A549 (cell line): ENCODE data around the gene HMGCL. TPM values are rescaled to one million over a fixed set of nuclear protein-coding genes. Genes with fewer than 3 reads are reported as not detected.

Source experiments
- BCL3 ChIP-seq: fragments of >200 bp; sonication (Bioruptor Twin); formaldehyde crosslinking; IDR thresholded peaks from 3 replicates; pipeline ENCODE4 v1.6.1; 2016
- CBX8 ChIP-seq: fragments of 200-600 bp; sonication (generic); IDR thresholded peaks from 2 replicates; pipeline ENCODE4 v1.6.1; 2016
- CEBPB ChIP-seq, 2 experiments: fragments of >200 bp in 1 of 2; sonication (Bioruptor Twin) in 1 of 2; formaldehyde crosslinking in 1 of 2; IDR thresholded peaks; 2 replicates each; pipeline ENCODE4 v1.6.1; 2012 to 2016
- CHD2 ChIP-seq: fragments of 150-350 bp; IDR thresholded peaks from 2 replicates; pipeline ENCODE4 v1.6.1; 2014; ENCODE audit warnings: low read length; ENCODE audit not compliant: partially characterized antibody
- EHMT2 ChIP-seq: fragments of 200-600 bp; sonication (generic); IDR thresholded peaks from 2 replicates; pipeline ENCODE4 v1.6.1; 2016; ENCODE audit warnings: antibody characterized with exemption, low read depth, mild to moderate bottlenecking, moderate library complexity
- EP300 ChIP-seq, 2 experiments: fragments of >200 bp; sonication (Bioruptor Twin); formaldehyde crosslinking; IDR thresholded peaks; 2 replicates in 1 of 2; 3 replicates in 1 of 2; pipeline ENCODE4 v1.6.1; 2016 to 2017
- FOSB ChIP-seq: fragments of 250-450 bp; sonication (Bioruptor Pico); IDR thresholded peaks from 2 replicates; pipeline ENCODE4 v1.5.0; 2020; ENCODE audit warnings: mild to moderate bottlenecking, moderate library complexity
- FOSL2 ChIP-seq, 2 experiments: fragments of 450-650 bp in 1 of 2; fragments of >200 bp in 1 of 2; sonication (Bioruptor Twin) in 1 of 2; formaldehyde crosslinking; IDR thresholded peaks; 2 replicates each; pipeline versions ENCODE4 v1.5.0 to v1.6.1; 2016 to 2020; ENCODE audit warnings: mild to moderate bottlenecking in 1 of 2, moderate library complexity in 1 of 2
- FOXS1 ChIP-seq: fragments of 250-450 bp; sonication (Bioruptor Pico); IDR thresholded peaks from 2 replicates; pipeline ENCODE4 v1.5.0; 2020; ENCODE audit warnings: mild to moderate bottlenecking, moderate library complexity
- HOXB5 ChIP-seq: fragments of 250-450 bp; sonication (Bioruptor Pico); IDR thresholded peaks from 2 replicates; pipeline ENCODE4 v1.5.0; 2020; ENCODE audit warnings: mild to moderate bottlenecking, moderate library complexity
- JUN ChIP-seq, 2 experiments: fragments of >200 bp; sonication (Bioruptor Twin); formaldehyde crosslinking; IDR thresholded peaks; 2 replicates in 1 of 2; 3 replicates in 1 of 2; pipeline ENCODE4 v1.6.1; 2016 to 2017
- JUNB ChIP-seq: fragments of >200 bp; sonication (Bioruptor Twin); formaldehyde crosslinking; IDR thresholded peaks from 2 replicates; pipeline ENCODE4 v1.6.1; 2016
- KDM5A ChIP-seq: fragments of 200-600 bp; sonication (generic); IDR thresholded peaks from 2 replicates; pipeline ENCODE4 v1.6.1; 2016; ENCODE audit warnings: antibody characterized with exemption, mild to moderate bottlenecking
- MAZ ChIP-seq: fragments of 150-350 bp; IDR thresholded peaks from 2 replicates; pipeline ENCODE4 v1.6.1; 2014; ENCODE audit warnings: antibody characterized with exemption, low read depth, low read length, borderline replicate concordance
- NFE2L2 ChIP-seq: fragments of 150-350 bp; conservative IDR thresholded peaks from 2 replicates; pipeline ENCODE4 v1.6.1; 2014; ENCODE audit warnings: low read length
- NPAS2 ChIP-seq: fragments of 250-450 bp; sonication (Bioruptor Pico); IDR thresholded peaks from 2 replicates; pipeline ENCODE4 v1.8.0; 2022; ENCODE audit warnings: mild to moderate bottlenecking, moderate library complexity, borderline replicate concordance
- NR3C1 ChIP-seq: fragments of >200 bp; sonication (Bioruptor Twin); formaldehyde crosslinking; IDR thresholded peaks from 3 replicates; pipeline ENCODE4 v1.6.1; 2017
- PBX3 ChIP-seq: IDR thresholded peaks from 2 replicates; pipeline ENCODE4 v1.6.1; 2012
- PHF8 ChIP-seq: fragments of 200-600 bp; sonication (generic); IDR thresholded peaks from 2 replicates; pipeline ENCODE4 v1.6.1; 2016; ENCODE audit warnings: low read depth, mild to moderate bottlenecking, antibody characterized with exemption, moderate library complexity, borderline replicate concordance
- POLR2AphosphoS2 ChIP-seq: conservative IDR thresholded peaks from 2 replicates; pipeline ENCODE4 v1.6.1; 2012; ENCODE audit warnings: low read length, improper control_type of control experiment, inconsistent platforms
- RAD21 ChIP-seq, 2 experiments: fragments of >200 bp in 1 of 2; sonication (Bioruptor Twin) in 1 of 2; formaldehyde crosslinking in 1 of 2; IDR thresholded peaks in 1 of 2; conservative IDR thresholded peaks in 1 of 2; 2 replicates in 1 of 2; 3 replicates in 1 of 2; pipeline ENCODE4 v1.6.1; 2012 to 2018; ENCODE audit warnings: inconsistent platforms in 1 of 2
- RARB ChIP-seq: fragments of 250-450 bp; sonication (Bioruptor Pico); IDR thresholded peaks from 2 replicates; pipeline ENCODE4 v1.8.0; 2021; ENCODE audit warnings: mild to moderate bottlenecking, moderate library complexity
- RCOR1 ChIP-seq: fragments of 150-350 bp; IDR thresholded peaks from 2 replicates; pipeline ENCODE4 v1.6.1; 2014; ENCODE audit warnings: antibody characterized with exemption, low read length, low read depth
- RFX5 ChIP-seq: fragments of 450-650 bp; IDR thresholded peaks from 2 replicates; pipeline ENCODE4 v1.7.1; 2014; ENCODE audit warnings: antibody characterized with exemption, mild to moderate bottlenecking, moderate library complexity
- RNF2 ChIP-seq: fragments of 200-600 bp; sonication (generic); IDR thresholded peaks from 2 replicates; pipeline ENCODE4 v1.6.1; 2016; ENCODE audit warnings: low read depth, mild to moderate bottlenecking, antibody characterized with exemption, moderate library complexity, borderline replicate concordance
- SMC3 ChIP-seq: fragments of >200 bp; sonication (Bioruptor Twin); formaldehyde crosslinking; IDR thresholded peaks from 3 replicates; pipeline ENCODE4 v1.6.1; 2018; ENCODE audit warnings: inconsistent platforms
- TP53 ChIP-seq: fragments of 250-450 bp; sonication (Bioruptor Pico); IDR thresholded peaks from 2 replicates; pipeline ENCODE4 v1.5.0; 2021; ENCODE audit warnings: mild to moderate bottlenecking, moderate library complexity
- ZFP36 ChIP-seq: fragments of 450-650 bp; IDR thresholded peaks from 2 replicates; pipeline ENCODE4 v1.6.1; 2014; ENCODE audit warnings: borderline replicate concordance; ENCODE audit not compliant: partially characterized antibody
- ZSCAN20 ChIP-seq: fragments of 250-450 bp; sonication (Bioruptor Pico); IDR thresholded peaks from 2 replicates; pipeline ENCODE4 v1.8.0; 2022; ENCODE audit warnings: mild to moderate bottlenecking, moderate library complexity
- polyA plus RNA-seq, 4 experiments: library from polyadenylated mRNA; depleted of rRNA in 3 of 4; stranded (reverse); fragments of >200 nt; fragmentation: RNase III in 1 of 4; extraction: RNeasy Plus Mini Kit Qiagen cat#74134 plus additional on column Dnase treatment in 1 of 4; gene quantifications; 2 replicates in 3 of 4; 3 replicates in 1 of 4; pipeline ENCODE4 v1.2.3, GENCODE V29; 2011 to 2017
- TF ChIP-seq, protein P1 (sequence below): fragments of 200-600 bp; sonication (generic); IDR thresholded peaks from 2 replicates; pipeline ENCODE4 v1.6.1; 2016; ENCODE audit warnings: antibody characterized with exemption, mild to moderate bottlenecking, moderate library complexity
- TF ChIP-seq, protein P2 (sequence below): fragments of 450-650 bp; IDR thresholded peaks from 2 replicates; pipeline ENCODE4 v1.6.1; 2014; ENCODE audit warnings: antibody characterized with exemption
- TF ChIP-seq, protein P3 (sequence below): IDR thresholded peaks from 2 replicates; pipeline ENCODE4 v1.6.1; 2012; ENCODE audit warnings: low read depth, borderline replicate concordance
- TF ChIP-seq, protein P4 (sequence below): fragments of >200 bp; sonication (Bioruptor Twin); formaldehyde crosslinking; IDR thresholded peaks from 3 replicates; pipeline ENCODE4 v1.5.1; 2016

HMGCL gene
- polyA plus RNA-seq, 2 of the 4 experiments (the other 2 are of a cell fraction) = 11.5 to 18.0 TPM

GRCh38 chr1:23867895-23868556 is 42.8 kb upstream of the HMGCL start, which contains the start of gene FUCA1 (continued):
- TF ChIP-seq, protein P1, sequence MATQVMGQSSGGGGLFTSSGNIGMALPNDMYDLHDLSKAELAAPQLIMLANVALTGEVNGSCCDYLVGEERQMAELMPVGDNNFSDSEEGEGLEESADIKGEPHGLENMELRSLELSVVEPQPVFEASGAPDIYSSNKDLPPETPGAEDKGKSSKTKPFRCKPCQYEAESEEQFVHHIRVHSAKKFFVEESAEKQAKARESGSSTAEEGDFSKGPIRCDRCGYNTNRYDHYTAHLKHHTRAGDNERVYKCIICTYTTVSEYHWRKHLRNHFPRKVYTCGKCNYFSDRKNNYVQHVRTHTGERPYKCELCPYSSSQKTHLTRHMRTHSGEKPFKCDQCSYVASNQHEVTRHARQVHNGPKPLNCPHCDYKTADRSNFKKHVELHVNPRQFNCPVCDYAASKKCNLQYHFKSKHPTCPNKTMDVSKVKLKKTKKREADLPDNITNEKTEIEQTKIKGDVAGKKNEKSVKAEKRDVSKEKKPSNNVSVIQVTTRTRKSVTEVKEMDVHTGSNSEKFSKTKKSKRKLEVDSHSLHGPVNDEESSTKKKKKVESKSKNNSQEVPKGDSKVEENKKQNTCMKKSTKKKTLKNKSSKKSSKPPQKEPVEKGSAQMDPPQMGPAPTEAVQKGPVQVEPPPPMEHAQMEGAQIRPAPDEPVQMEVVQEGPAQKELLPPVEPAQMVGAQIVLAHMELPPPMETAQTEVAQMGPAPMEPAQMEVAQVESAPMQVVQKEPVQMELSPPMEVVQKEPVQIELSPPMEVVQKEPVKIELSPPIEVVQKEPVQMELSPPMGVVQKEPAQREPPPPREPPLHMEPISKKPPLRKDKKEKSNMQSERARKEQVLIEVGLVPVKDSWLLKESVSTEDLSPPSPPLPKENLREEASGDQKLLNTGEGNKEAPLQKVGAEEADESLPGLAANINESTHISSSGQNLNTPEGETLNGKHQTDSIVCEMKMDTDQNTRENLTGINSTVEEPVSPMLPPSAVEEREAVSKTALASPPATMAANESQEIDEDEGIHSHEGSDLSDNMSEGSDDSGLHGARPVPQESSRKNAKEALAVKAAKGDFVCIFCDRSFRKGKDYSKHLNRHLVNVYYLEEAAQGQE = no peak
- TF ChIP-seq JUNB (no peak), PBX3 (no peak), KDM5A (no peak), NPAS2 (CRISPR knock-in tag) (no peak), EHMT2 (no peak), ZSCAN20 (CRISPR knock-in tag) (no peak), RCOR1 (no peak), ZFP36 (no peak), CEBPB (IDR thresholded peaks at IDR 0.05) (no peak), POLR2AphosphoS2 (no peak), PHF8 (peak; percentile 59), EP300 (IDR thresholded peaks at IDR 0.05) (no peak), FOSB (CRISPR knock-in tag) (no peak), SMC3 (peak; percentile 67), RARB (CRISPR knock-in tag) (no peak), NR3C1 (no peak), FOSL2 (IDR thresholded peaks at IDR 0.05) (no peak), FOSL2 (CRISPR knock-in tag; IDR thresholded peaks at IDR 0.05) (no peak), FOXS1 (CRISPR knock-in tag) (no peak), JUN (IDR thresholded peaks at IDR 0.05) (0 out of 5 replicates have a peak, but pooled peaks of 1 of the 2 experiments have one; percentile 47), BCL3 (no peak), CBX8 (no peak), RAD21 (conservative IDR thresholded peaks at IDR 0.05 in 1 of 2, IDR thresholded peaks at IDR 0.05 in 1 of 2) (peak; percentile 44 to 61; a peak in 4 of 5 replicates), NFE2L2 (no peak), RFX5 (0 out of 2 replicates have a peak, but pooled peaks have one; percentile 27), TP53 (CRISPR knock-in tag) (no peak), MAZ (no peak), CHD2 (no peak), RNF2 (0 out of 2 replicates have a peak, but pooled peaks have one; percentile 79), HOXB5 (no peak)
- TF ChIP-seq, protein P2, sequence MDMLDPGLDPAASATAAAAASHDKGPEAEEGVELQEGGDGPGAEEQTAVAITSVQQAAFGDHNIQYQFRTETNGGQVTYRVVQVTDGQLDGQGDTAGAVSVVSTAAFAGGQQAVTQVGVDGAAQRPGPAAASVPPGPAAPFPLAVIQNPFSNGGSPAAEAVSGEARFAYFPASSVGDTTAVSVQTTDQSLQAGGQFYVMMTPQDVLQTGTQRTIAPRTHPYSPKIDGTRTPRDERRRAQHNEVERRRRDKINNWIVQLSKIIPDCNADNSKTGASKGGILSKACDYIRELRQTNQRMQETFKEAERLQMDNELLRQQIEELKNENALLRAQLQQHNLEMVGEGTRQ = no peak
- TF ChIP-seq, protein P3, sequence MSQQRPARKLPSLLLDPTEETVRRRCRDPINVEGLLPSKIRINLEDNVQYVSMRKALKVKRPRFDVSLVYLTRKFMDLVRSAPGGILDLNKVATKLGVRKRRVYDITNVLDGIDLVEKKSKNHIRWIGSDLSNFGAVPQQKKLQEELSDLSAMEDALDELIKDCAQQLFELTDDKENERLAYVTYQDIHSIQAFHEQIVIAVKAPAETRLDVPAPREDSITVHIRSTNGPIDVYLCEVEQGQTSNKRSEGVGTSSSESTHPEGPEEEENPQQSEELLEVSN = 0 out of 2 replicates have a peak, but pooled peaks have one; percentile 12
- TF ChIP-seq, protein P4, sequence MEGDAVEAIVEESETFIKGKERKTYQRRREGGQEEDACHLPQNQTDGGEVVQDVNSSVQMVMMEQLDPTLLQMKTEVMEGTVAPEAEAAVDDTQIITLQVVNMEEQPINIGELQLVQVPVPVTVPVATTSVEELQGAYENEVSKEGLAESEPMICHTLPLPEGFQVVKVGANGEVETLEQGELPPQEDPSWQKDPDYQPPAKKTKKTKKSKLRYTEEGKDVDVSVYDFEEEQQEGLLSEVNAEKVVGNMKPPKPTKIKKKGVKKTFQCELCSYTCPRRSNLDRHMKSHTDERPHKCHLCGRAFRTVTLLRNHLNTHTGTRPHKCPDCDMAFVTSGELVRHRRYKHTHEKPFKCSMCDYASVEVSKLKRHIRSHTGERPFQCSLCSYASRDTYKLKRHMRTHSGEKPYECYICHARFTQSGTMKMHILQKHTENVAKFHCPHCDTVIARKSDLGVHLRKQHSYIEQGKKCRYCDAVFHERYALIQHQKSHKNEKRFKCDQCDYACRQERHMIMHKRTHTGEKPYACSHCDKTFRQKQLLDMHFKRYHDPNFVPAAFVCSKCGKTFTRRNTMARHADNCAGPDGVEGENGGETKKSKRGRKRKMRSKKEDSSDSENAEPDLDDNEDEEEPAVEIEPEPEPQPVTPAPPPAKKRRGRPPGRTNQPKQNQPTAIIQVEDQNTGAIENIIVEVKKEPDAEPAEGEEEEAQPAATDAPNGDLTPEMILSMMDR = peak; percentile 76
